ENCODE results near the gene CA5A. TPM values are rescaled to one million over a fixed set of nuclear protein-coding genes. Genes with fewer than 3 reads are reported as not detected.

The CA5A gene
- total RNA-seq, 1 experiment from 2014 or later = not detected

DNA sequence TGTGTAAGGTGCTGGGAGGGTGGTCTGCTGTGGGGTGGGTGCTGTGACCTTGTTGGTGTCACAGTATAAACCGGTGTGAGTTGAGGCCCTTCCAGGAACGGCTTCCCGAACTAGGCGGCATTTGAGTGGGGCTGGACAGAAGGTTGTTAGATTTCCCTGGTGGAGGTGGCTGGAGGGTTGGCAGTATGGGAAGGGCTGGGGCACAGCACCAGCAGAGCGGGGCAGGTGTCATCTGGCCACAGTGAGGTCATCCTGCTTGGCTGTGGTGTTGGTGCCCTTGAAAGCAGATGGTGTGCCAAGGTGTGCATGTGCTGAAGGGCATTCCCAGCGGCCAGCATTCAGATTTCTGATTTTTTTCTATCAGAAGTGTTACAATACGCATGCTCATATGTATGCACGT, 43.0 kb upstream of the CA5A start:
- H4K20me1 ChIP-seq (ENCODE audit: insufficient read depth) = no peaks in the 10 kb centered on the region
- H3K4me2 ChIP-seq (ENCODE audit: low read length) = no peak overlapping the region
- H3K4me3 ChIP-seq (replicated peaks in 1 of 2; ENCODE audit: low read depth in 1 of 2, low read length in 2 of 2) = no peak overlapping the region
- CTCF ChIA-PET = no interaction called here
- H2AFZ ChIP-seq (ENCODE audit: low read depth, low read length, poor library complexity, severe bottlenecking) = no peak overlapping the region
- RAD21 ChIA-PET (ENCODE audit: low non-redundant PET in 1 of 2, low total read pairs in 2 of 2, uncharacterized antibody in 2 of 2, unreplicated experiment in 2 of 2) = no interaction called here
- no peaks in the 10 kb centered on the region for H3K9me3 ChIP-seq (ENCODE audit: control insufficient read depth in 1 of 2, insufficient read depth in 1 of 2, low read depth in 1 of 2, low read length in 2 of 2)
- no peaks in the 10 kb centered on the region for H3K9me2 ChIP-seq (ENCODE audit: insufficient read depth)
- POLR2A ChIA-PET = no interaction called here
- DNase-seq (ENCODE audit: low read depth, low spot score) (no peak), ATAC-seq (no peak)
- H3K4me1 ChIP-seq (ENCODE audit: control insufficient read depth in 1 of 2, insufficient read depth in 2 of 2, low read length in 2 of 2) = no peaks in the 10 kb centered on the region; a peak in 1 of 4 replicates
- H3K79me2 ChIP-seq (ENCODE audit: insufficient read depth, low read length) = peaks cover 7% of the 10 kb centered on the region; the same call in 1 of the 2 replicates
- peaks cover 0 to 7% of the 10 kb centered on the region in 2 experiments; a peak in 1 of 4 replicates for H3K36me3 ChIP-seq (ENCODE audit: control insufficient read depth in 1 of 2, insufficient read depth in 2 of 2, low read length in 2 of 2)
- intact Hi-C loops (cut with micrococcal nuclease) = no loop called here
- H3K27me3 ChIP-seq (ENCODE audit: insufficient read depth, low read length) = no peaks in the 10 kb centered on the region
- no TSS peak for BruUV-seq (replicated peaks)
- H3K27ac ChIP-seq (ENCODE audit: low read depth, low read length) = no peak overlapping the region
- TF ChIP-seq, protein P1, sequence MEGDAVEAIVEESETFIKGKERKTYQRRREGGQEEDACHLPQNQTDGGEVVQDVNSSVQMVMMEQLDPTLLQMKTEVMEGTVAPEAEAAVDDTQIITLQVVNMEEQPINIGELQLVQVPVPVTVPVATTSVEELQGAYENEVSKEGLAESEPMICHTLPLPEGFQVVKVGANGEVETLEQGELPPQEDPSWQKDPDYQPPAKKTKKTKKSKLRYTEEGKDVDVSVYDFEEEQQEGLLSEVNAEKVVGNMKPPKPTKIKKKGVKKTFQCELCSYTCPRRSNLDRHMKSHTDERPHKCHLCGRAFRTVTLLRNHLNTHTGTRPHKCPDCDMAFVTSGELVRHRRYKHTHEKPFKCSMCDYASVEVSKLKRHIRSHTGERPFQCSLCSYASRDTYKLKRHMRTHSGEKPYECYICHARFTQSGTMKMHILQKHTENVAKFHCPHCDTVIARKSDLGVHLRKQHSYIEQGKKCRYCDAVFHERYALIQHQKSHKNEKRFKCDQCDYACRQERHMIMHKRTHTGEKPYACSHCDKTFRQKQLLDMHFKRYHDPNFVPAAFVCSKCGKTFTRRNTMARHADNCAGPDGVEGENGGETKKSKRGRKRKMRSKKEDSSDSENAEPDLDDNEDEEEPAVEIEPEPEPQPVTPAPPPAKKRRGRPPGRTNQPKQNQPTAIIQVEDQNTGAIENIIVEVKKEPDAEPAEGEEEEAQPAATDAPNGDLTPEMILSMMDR (IDR thresholded peaks at IDR 0.05 in 2 of 3, conservative IDR thresholded peaks at IDR 0.05 in 1 of 3; ENCODE audit: borderline replicate concordance in 1 of 3, insufficient read depth in 1 of 3, low read depth in 2 of 3, low read length in 2 of 3) = no peak
- TF ChIP-seq EZH2phosphoT487 (IDR thresholded peaks at IDR 0.05; ENCODE audit: borderline replicate concordance) = no peak
- no peak for TF ChIP-seq SRF (IDR thresholded peaks at IDR 0.05; ENCODE audit: low read depth)
- no peak overlapping the region for H3K9ac ChIP-seq (ENCODE audit: low read length)

DNA sequence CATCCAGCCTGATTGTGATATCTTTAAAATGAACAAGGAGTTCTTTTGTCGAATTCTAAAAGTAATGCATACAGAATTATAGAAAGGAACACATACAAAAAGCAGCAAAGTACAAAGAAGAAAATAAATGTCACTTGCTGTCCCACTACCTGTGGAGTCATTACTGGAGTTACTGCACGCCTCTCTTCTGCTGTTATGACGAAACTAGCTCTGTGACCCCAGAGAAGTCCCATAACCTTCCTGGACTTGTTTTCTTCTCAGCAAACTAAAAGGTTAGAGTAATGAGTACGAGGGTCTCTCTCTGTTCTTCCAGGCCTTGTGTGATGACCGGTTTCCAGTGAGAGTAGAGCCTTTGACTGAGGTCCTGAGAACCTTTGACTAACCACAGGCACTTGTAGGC, 41.8 kb upstream of the CA5A start:
- H3K36me3 ChIP-seq (ENCODE audit: control insufficient read depth in 1 of 2, insufficient read depth in 2 of 2, low read length in 2 of 2) = peaks cover 0 to 7% of the 10 kb centered on the region in 2 experiments; a peak in 1 of 4 replicates
- RAD21 ChIA-PET (ENCODE audit: low non-redundant PET in 1 of 2, low total read pairs in 2 of 2, uncharacterized antibody in 2 of 2, unreplicated experiment in 2 of 2) = no interaction called here
- peaks cover 19% of the 10 kb centered on the region for H3K79me2 ChIP-seq (ENCODE audit: insufficient read depth, low read length)
- H3K4me1 ChIP-seq (ENCODE audit: control insufficient read depth in 1 of 2, insufficient read depth in 2 of 2, low read length in 2 of 2) = peaks cover 0 to 5% of the 10 kb centered on the region in 2 experiments; a peak in 2 of 4 replicates
- H4K20me1 ChIP-seq (ENCODE audit: insufficient read depth) = no peaks in the 10 kb centered on the region
- intact Hi-C loops (cut with micrococcal nuclease) = no loop called here
- no peak overlapping the region for H3K27ac ChIP-seq (ENCODE audit: low read depth, low read length)
- ATAC-seq = no peak
- no TSS peak for BruUV-seq (replicated peaks)
- no peaks in the 10 kb centered on the region for H3K9me3 ChIP-seq (ENCODE audit: control insufficient read depth in 1 of 2, insufficient read depth in 1 of 2, low read depth in 1 of 2, low read length in 2 of 2)
- POLR2A ChIA-PET = no interaction called here
- DNase-seq (ENCODE audit: low read depth, low spot score) = no peak
- no peak overlapping the region for H3K4me3 ChIP-seq (replicated peaks in 1 of 2; ENCODE audit: low read depth in 1 of 2, low read length in 2 of 2)
- H3K27me3 ChIP-seq (ENCODE audit: insufficient read depth, low read length) = no peaks in the 10 kb centered on the region
- H3K4me2 ChIP-seq (ENCODE audit: low read length) = no peak overlapping the region
- H2AFZ ChIP-seq (ENCODE audit: low read depth, low read length, poor library complexity, severe bottlenecking) = no peak overlapping the region
- CTCF ChIA-PET = no interaction called here
- H3K9ac ChIP-seq (ENCODE audit: low read length) = no peak overlapping the region
- no peaks in the 10 kb centered on the region for H3K9me2 ChIP-seq (ENCODE audit: insufficient read depth)
- TF ChIP-seq ZFX (IDR thresholded peaks at IDR 0.05) (no peak), JUND (IDR thresholded peaks at IDR 0.05) (no peak), EZH2 (IDR thresholded peaks at IDR 0.05) (no peak), POLR2AphosphoS5 (IDR thresholded peaks at IDR 0.05; ENCODE audit: low read depth, low read length) (no peak), YY1 (IDR thresholded peaks at IDR 0.05; ENCODE audit: extremely low read depth, insufficient replicate concordance, low read depth, low read length) (no peak), EZH2phosphoT487 (IDR thresholded peaks at IDR 0.05; ENCODE audit: borderline replicate concordance) (no peak), SP1 (IDR thresholded peaks at IDR 0.05; ENCODE audit: low read depth) (no peak), POLR2A (IDR thresholded peaks at IDR 0.05; ENCODE audit: borderline replicate concordance, extremely low read depth, insufficient read depth, insufficient read length) (no peak), ZNF274 (IDR thresholded peaks at IDR 0.05; ENCODE audit: low read depth, low read length) (no peak), FOSL1 (IDR thresholded peaks at IDR 0.05; ENCODE audit: low read depth) (no peak)
- TF ChIP-seq, protein P2, sequence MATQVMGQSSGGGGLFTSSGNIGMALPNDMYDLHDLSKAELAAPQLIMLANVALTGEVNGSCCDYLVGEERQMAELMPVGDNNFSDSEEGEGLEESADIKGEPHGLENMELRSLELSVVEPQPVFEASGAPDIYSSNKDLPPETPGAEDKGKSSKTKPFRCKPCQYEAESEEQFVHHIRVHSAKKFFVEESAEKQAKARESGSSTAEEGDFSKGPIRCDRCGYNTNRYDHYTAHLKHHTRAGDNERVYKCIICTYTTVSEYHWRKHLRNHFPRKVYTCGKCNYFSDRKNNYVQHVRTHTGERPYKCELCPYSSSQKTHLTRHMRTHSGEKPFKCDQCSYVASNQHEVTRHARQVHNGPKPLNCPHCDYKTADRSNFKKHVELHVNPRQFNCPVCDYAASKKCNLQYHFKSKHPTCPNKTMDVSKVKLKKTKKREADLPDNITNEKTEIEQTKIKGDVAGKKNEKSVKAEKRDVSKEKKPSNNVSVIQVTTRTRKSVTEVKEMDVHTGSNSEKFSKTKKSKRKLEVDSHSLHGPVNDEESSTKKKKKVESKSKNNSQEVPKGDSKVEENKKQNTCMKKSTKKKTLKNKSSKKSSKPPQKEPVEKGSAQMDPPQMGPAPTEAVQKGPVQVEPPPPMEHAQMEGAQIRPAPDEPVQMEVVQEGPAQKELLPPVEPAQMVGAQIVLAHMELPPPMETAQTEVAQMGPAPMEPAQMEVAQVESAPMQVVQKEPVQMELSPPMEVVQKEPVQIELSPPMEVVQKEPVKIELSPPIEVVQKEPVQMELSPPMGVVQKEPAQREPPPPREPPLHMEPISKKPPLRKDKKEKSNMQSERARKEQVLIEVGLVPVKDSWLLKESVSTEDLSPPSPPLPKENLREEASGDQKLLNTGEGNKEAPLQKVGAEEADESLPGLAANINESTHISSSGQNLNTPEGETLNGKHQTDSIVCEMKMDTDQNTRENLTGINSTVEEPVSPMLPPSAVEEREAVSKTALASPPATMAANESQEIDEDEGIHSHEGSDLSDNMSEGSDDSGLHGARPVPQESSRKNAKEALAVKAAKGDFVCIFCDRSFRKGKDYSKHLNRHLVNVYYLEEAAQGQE (IDR thresholded peaks at IDR 0.05; ENCODE audit: low read depth) = no peak
- TF ChIP-seq, protein P1 (IDR thresholded peaks at IDR 0.05 in 2 of 3, conservative IDR thresholded peaks at IDR 0.05 in 1 of 3; ENCODE audit: borderline replicate concordance in 1 of 3, insufficient read depth in 1 of 3, low read depth in 2 of 3, low read length in 2 of 3) = no peak
